Vagina (tissue), 2 donors: ENCODE data around the gene CHAT. TPM values are rescaled to one million over a fixed set of nuclear protein-coding genes. Genes with fewer than 3 reads are reported as not detected.

Experiments used
- DNase-seq, 2 donors: peaks; one replicate each; pipeline ENCODE4 v3.0.0-alpha.2; 2017; ENCODE audit errors: extremely low spot score in 2 of 2
- H3K27ac ChIP-seq: fragments of 200-600 bp; sonication (generic); one replicate; pipeline ENCODE4 v1.5.1; 2019
- H3K27me3 ChIP-seq: fragments of 200-600 bp; sonication (generic); one replicate; pipeline ENCODE4 v1.5.1; 2019
- H3K36me3 ChIP-seq, 2 donors: fragments of 200-600 bp; sonication (generic); one replicate each; pipeline ENCODE4 v1.5.1; 2017 to 2019
- H3K4me1 ChIP-seq: fragments of 200-600 bp; sonication (generic); one replicate; pipeline ENCODE4 v1.5.1; 2019
- H3K4me3 ChIP-seq, 2 donors: fragments of 200-600 bp; sonication (generic); 1 replicate in 1 of 2; 2 replicates in 1 of 2; pipeline ENCODE4 v1.5.1; 2016 to 2019
- H3K9me3 ChIP-seq: fragments of 200-600 bp; sonication (generic); one replicate; pipeline ENCODE4 v1.5.1; 2019
- POLR2A ChIP-seq, 2 donors: fragments of 450-650 bp; IDR thresholded peaks; one replicate each; pipeline ENCODE4 v1.6.1; 2017; ENCODE audit warnings: antibody characterized with exemption in 2 of 2, mild to moderate bottlenecking in 2 of 2, moderate library complexity in 2 of 2
- POLR2AphosphoS5 ChIP-seq, 2 donors: sonication (generic); formaldehyde crosslinking; IDR thresholded peaks; one replicate each; pipeline ENCODE4 v1.9.0; 2017; ENCODE audit warnings: antibody characterized with exemption in 2 of 2, mild to moderate bottlenecking in 2 of 2, low read depth in 1 of 2; ENCODE audit not compliant: insufficient read depth in 1 of 2
- intact Hi-C: fragments of 100-400 bp; cut with DNase I; formaldehyde crosslinking; loops from one replicate; pipeline ENCODE4 v1.15.1; 2023
- total RNA-seq: library from RNA; depleted of rRNA; stranded (reverse); fragments of >200 nt; gene quantifications from one replicate; pipeline ENCODE4 v1.2.3, GENCODE V29; 2016
- TF ChIP-seq, protein P1 (sequence below), 3 experiments: fragments of 450-650 bp in 2 of 3; fragments of 200-600 bp in 1 of 3; sonication (generic) in 1 of 3; IDR thresholded peaks; one replicate each; pipeline ENCODE4 v1.5.1; 2017 to 2019; ENCODE audit warnings: antibody characterized with exemption in 3 of 3, mild to moderate bottlenecking in 2 of 3, moderate library complexity in 2 of 3

Gene CHAT
- total RNA-seq, 1 donor from 2014 or later: not detected

DNA sequence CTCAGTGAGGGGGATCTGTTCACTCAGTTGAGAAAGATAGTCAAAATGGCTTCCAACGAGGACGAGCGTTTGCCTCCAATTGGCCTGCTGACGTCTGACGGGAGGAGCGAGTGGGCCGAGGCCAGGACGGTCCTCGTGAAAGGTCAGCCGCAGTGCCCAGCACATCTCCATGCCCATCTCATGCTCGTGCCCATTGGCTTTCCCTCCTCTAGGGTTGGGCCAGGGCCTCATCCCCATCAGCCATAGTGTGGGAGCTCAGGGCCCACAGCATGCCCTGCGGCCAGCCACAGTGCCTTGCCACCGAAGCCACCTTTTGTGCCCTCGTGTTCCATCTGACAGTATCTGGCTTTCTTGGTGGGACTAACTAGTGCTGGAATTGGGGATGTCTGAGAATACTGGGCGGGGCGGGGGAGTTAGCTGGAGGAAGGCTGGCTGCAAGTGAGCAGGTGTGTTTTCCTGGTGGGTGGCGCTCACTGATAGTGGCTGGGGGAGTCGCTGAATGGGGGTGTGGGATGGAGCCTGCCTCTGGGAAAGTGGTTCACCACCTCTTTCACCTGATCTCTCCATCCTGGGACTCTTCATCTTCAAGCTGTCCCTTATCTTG, 13.9 kb downstream of the CHAT start:
- Histone ChIP-seq H3K4me3 (no peak overlapping the region), H3K36me3 (no peaks in the 10 kb centered on the region), H3K27me3 (no peaks in the 10 kb centered on the region), H3K27ac (no peak overlapping the region), H3K9me3 (no peaks in the 10 kb centered on the region), H3K4me1 (no peaks in the 10 kb centered on the region)
- TF ChIP-seq POLR2A (IDR thresholded peaks at IDR 0.05): no peak
- TF ChIP-seq, protein P1, sequence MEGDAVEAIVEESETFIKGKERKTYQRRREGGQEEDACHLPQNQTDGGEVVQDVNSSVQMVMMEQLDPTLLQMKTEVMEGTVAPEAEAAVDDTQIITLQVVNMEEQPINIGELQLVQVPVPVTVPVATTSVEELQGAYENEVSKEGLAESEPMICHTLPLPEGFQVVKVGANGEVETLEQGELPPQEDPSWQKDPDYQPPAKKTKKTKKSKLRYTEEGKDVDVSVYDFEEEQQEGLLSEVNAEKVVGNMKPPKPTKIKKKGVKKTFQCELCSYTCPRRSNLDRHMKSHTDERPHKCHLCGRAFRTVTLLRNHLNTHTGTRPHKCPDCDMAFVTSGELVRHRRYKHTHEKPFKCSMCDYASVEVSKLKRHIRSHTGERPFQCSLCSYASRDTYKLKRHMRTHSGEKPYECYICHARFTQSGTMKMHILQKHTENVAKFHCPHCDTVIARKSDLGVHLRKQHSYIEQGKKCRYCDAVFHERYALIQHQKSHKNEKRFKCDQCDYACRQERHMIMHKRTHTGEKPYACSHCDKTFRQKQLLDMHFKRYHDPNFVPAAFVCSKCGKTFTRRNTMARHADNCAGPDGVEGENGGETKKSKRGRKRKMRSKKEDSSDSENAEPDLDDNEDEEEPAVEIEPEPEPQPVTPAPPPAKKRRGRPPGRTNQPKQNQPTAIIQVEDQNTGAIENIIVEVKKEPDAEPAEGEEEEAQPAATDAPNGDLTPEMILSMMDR (IDR thresholded peaks at IDR 0.05): no peak
- no peak for TF ChIP-seq POLR2AphosphoS5 (IDR thresholded peaks at IDR 0.05; ENCODE audit: insufficient read depth in 1 of 2, low read depth in 1 of 2)
- no peak for DNase-seq
- intact Hi-C loops: no loop called here

DNA sequence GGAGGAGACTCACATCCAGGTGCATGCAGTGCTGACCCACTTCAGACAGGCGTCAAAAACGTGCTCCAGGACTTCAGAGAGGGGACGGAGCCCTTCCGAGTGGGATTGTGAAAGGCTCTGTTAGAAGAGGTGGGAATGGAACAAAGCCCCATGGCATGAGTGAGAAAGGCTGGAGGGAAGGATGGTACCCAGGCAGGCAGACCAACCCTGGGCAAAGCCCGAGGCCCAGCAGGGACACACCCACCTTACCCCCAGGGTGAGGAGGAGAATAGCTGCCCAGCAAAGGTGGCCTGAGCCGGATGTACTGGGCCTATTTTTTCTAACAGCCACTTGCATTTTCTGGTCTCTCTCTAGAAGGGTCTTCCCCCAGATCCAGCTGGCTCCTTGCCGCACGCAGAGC, 14.8 kb downstream of the CHAT start:
- H3K4me1 ChIP-seq: no peaks in the 10 kb centered on the region
- no peak overlapping the region for H3K27ac ChIP-seq
- no peak overlapping the region for H3K4me3 ChIP-seq
- no peaks in the 10 kb centered on the region for H3K9me3 ChIP-seq
- H3K36me3 ChIP-seq: no peaks in the 10 kb centered on the region
- no peak for DNase-seq
- TF ChIP-seq POLR2AphosphoS5 (IDR thresholded peaks at IDR 0.05; ENCODE audit: insufficient read depth in 1 of 2, low read depth in 1 of 2) (no peak), POLR2A (IDR thresholded peaks at IDR 0.05) (no peak)
- TF ChIP-seq, protein P1 (IDR thresholded peaks at IDR 0.05): no peak
- intact Hi-C loops: no loop called here
- H3K27me3 ChIP-seq: no peaks in the 10 kb centered on the region

DNA sequence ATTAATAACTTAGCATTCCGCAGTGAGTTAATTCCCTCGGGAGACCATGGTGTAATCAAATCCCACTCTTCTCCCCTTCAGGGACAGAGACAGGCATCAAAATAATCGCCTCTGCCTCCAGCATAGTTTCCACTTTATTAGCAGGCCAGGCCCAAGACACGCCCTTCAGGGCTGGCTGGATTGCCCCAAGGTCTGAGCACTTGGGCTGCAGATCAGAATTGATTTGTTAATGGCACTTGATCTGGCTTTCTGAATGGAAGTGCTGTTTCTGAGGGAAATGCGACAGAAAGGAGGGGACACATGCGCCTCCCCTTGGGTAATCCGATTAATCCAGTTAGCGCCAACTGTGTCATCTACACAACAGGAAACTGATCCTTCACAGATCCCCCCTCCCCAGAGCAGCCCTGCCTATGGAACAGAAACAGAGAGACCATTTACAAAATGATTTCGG, 15.6 kb downstream of the CHAT start:
- TF ChIP-seq POLR2AphosphoS5 (IDR thresholded peaks at IDR 0.05; ENCODE audit: insufficient read depth in 1 of 2, low read depth in 1 of 2) (no peak), POLR2A (IDR thresholded peaks at IDR 0.05) (no peak)
- TF ChIP-seq, protein P1 (IDR thresholded peaks at IDR 0.05): no peak
- intact Hi-C loops: no loop called here
- Histone ChIP-seq H3K27ac (no peak overlapping the region), H3K4me3 (no peak overlapping the region), H3K27me3 (no peaks in the 10 kb centered on the region), H3K36me3 (no peaks in the 10 kb centered on the region), H3K4me1 (no peaks in the 10 kb centered on the region), H3K9me3 (no peaks in the 10 kb centered on the region)
- DNase-seq: no peak

DNA sequence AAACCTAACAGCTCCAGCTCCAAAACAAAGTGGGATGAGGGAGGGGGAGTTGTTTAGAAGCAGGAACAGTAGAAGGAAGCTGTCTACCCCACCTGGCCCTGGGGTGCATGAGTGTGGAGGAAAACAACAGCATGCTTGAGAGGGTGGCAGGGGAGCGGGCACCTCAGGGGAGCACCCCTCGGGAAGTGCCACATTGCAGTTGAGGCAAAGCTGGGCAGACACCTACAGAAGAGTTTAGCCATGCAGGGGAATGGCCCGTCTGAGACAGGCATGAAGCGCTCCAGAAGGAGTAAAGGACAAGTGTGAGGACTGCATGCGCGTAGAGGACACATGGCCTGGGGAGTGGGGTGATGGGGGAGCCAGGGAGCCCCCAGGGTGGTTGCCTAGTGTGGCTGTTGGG, 18.1 kb downstream of the CHAT start:
- no peak for DNase-seq
- intact Hi-C loops: no loop called here

More for the DNA sequence above, 18.1 kb downstream of the CHAT start:
- Histone ChIP-seq H3K36me3 (no peaks in the 10 kb centered on the region), H3K4me1 (no peaks in the 10 kb centered on the region), H3K9me3 (no peaks in the 10 kb centered on the region), H3K27me3 (no peaks in the 10 kb centered on the region), H3K4me3 (no peak overlapping the region), H3K27ac (no peak overlapping the region)
- TF ChIP-seq, protein P1 (IDR thresholded peaks at IDR 0.05): no peak
- no peak for TF ChIP-seq POLR2A (IDR thresholded peaks at IDR 0.05)
- TF ChIP-seq POLR2AphosphoS5 (IDR thresholded peaks at IDR 0.05; ENCODE audit: insufficient read depth in 1 of 2, low read depth in 1 of 2): no peak
